ENCODE measurements around the gene TNPO2. TPM values are rescaled to one million over a fixed set of nuclear protein-coding genes. Genes with fewer than 3 reads are reported as not detected.
"Not testable (repeated sequence)": the region's sequence is repeated elsewhere in the genome, so short reads cannot be mapped to it uniquely, and the experiment has no call there.

The TNPO2 gene
- polyA plus RNA-seq, 1 donor from 2014 or later = 4.2 TPM

DNA sequence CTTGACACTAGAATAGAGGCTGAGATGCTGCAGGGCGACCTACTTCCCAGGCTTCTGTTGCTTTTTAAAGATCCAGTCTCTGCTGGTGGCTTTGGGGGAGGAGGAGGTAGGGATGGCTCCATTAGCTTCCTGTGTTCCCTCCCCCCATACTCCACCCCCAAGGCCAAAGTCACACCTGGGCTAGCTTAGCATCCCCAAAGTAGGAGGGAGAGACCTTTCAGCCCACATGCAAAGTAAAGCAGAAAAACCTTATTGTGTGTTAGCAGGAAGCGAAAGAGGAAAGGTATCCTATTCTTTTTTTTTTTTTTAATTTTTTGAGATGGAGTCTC lies 3.2 kb upstream of the TNPO2 start:
- Mint-ChIP-seq H3K4me1 (peaks cover 26 to 34% (median 31%) of the 10 kb centered on the region in 3 donors), H3K9me3 (no peaks in the 10 kb centered on the region), H3K4me3 (peak overlapping the region in 1 of 4 donors; percentile 85), H3K27ac (peak overlapping the region in 2 of 3 donors; percentile 77 to 94), H3K36me3 (peaks cover 5% of the 10 kb centered on the region), H3K27me3 (no peaks in the 10 kb centered on the region)

DNA sequence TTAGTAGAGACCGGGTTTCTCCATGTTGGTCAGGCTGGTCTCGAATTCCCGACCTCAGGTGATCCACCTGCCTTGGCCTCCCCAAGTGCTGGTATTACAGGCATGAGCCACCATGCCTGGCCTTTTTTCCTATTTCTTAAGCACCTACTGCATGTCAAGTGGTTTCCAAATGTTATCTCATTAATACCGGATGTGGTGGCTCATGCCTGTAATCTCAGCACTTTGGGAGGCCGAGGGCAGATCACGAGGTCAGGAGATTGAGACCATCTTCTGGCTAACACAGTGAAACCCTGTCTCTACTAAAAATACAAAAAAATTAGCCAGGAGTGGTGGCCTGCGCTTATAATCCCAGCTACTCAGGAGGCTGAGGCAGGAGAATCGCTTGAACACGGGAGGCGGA lies 1.9 kb upstream of the TNPO2 start:
- not testable (repeated sequence) for H3K27ac Mint-ChIP-seq, H3K36me3 Mint-ChIP-seq, H3K9me3 Mint-ChIP-seq, H3K27me3 Mint-ChIP-seq, H3K4me3 Mint-ChIP-seq
- H3K4me1 Mint-ChIP-seq = peaks cover 31 to 36% (median 32%) of the 10 kb centered on the region in 3 donors

DNA sequence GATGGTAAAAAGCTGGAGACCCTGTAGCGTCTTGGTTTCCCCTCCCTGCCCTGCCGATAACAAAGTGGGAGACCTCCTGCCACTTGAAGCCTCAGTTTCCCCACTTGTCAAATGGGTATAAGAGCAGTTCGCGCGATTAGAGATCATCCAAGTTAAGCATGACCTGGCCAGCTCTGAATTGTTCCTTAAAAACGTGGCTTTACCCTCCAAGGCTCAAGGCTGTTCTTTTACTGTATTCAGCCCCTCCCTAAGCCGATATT lies 421 bp downstream of the TNPO2 start:
- no peaks in the 10 kb centered on the region for H3K9me3 Mint-ChIP-seq
- peak overlapping the region; percentile 89 to 99 (median 98) for H3K4me3 Mint-ChIP-seq
- peak overlapping the region; percentile 96 to 99 (median 98) for H3K27ac Mint-ChIP-seq
- H3K4me1 Mint-ChIP-seq = peaks cover 25 to 28% (median 25%) of the 10 kb centered on the region in 3 donors
- no peaks in the 10 kb centered on the region for H3K27me3 Mint-ChIP-seq
- H3K36me3 Mint-ChIP-seq = peaks cover 5% of the 10 kb centered on the region

DNA sequence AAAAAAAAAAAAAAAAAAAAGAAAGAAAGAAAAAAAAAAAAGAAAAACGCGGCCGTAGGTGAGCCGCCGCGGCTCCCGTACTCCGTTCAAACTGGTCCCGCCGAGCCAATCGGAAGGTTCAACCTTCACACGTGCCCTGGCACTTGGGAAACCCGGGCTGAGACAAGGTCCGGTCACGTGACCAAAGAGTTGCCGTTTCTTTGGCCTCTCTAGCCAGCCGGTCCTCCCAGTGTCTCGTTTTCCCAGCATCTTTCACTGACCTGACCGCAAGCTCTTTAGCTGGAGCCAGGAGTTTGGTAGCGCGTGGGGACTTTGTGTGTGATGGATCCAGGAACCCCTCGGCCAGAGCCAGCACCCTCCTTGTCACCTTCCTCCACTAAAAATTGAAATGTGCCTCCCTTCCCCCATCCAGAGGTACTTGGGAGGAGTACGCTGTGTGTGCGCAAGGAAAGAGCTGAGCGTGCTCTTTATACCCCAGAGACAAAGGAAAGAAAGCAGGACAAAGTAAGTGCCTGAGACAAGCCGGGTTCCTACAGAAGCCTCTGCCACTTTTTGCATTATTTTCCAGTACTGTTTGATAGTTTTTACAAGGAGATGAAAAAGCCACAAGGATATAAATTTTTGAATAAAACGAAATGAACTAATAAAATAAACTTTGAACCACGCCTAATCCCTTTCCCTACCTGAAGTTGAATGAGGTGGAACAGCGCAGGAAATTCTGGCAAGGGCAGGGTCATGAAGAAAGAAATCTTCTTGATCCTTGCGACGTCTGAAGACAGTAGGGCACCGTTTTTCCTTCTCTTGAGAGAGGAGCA lies 959 bp downstream of the TNPO2 start:
- Mint-ChIP-seq H3K27ac (peak overlapping the region; percentile 96 to 99 (median 98)), H3K4me1 (peaks cover 25 to 28% (median 25%) of the 10 kb centered on the region in 3 donors), H3K9me3 (no peaks in the 10 kb centered on the region), H3K36me3 (peaks cover 5% of the 10 kb centered on the region), H3K27me3 (no peaks in the 10 kb centered on the region), H3K4me3 (peak overlapping the region; percentile 89 to 99 (median 98))

DNA sequence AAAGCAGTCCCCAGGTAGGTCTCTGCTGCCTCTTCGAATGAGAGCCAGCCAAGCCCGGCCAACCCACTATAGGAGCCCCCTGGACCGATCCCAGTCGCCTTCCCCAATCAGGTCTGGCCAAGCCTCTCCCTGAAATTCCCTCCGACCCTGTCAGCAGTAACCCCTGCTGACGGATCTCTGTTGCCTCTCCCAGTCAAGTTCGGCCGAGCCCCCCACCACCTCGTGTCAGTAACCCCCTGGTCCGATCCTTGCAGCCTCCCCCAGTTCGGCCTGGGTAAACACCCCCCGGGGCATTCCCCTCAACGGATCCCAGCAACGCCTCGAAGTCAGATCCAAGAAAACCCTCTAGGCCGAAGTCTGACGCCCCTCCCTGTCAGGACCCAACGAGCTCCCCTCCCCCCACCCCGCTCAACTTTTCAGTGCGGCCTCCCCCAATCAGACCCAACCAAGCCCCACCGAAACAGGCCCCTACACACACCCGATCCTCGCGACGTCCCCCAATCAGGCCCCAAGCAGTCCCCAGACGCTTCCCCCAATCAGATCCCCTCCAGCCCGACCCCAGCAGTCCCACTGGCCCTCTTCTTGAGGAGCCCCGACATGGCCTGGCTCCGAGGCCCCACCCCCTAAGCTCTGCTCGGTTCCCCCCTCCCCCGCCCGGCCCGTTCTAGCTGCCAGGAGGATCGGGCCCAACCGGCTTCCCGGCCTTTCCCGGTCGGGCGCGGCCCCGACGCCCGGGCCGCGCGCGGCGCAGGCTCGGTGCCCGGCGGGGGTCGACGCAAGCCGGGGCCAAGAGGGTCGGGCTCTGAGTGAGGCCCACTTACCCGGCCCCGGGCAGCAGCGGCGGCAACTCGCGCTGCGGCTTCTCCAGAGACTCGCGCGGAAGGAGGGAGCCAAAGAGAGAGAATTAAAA lies 1.8 kb downstream of the TNPO2 start:
- H3K4me3 Mint-ChIP-seq = peak overlapping the region; percentile 89 to 99 (median 98)
- peaks cover 5% of the 10 kb centered on the region for H3K36me3 Mint-ChIP-seq
- no peaks in the 10 kb centered on the region for H3K27me3 Mint-ChIP-seq
- H3K27ac Mint-ChIP-seq = peak overlapping the region; percentile 78 to 98 (median 96)
- no peaks in the 10 kb centered on the region for H3K9me3 Mint-ChIP-seq
- H3K4me1 Mint-ChIP-seq = peaks cover 25 to 28% (median 25%) of the 10 kb centered on the region in 3 donors

DNA sequence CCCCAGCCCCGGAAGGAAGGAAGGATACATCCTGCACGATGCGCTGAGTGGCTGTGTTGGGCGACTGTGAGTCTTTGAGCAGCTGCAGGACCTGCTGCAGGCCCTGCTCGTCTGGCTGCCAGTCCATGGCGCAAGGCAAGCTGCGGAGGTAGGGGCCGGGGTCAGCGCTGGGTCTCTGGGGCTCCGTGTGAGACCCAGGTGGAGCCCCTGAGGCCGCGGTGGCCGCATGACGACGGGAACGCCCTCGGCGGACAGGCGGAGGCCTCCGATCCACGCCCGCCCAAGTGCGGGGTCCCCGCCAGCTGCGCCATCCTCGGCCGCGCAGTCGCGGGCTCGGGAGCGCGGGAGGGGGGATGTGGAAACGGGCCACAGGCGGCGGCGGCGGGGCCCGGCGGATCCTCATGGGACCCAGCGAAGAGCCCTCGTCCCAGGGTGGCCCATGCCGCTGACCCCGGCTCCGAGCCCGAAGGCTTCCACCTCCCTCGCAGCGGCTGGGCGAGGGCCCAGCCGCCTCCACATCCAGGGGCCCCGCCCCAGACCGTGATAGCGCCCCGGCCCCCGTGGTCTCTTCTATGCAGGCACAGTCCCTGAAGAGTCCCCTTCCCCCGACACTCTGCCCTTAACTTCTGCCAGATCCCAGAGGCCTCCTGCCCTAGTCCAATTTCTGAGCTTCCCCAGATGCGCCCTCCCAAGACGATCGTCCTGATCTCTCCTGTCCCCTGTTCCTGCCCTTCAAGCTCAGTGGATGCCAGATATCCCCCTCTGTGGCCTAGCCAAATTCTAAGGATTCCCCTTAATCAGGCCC lies 2.7 kb downstream of the TNPO2 start:
- peaks cover 3% of the 10 kb centered on the region for H3K36me3 Mint-ChIP-seq
- no peaks in the 10 kb centered on the region for H3K9me3 Mint-ChIP-seq

DNA sequence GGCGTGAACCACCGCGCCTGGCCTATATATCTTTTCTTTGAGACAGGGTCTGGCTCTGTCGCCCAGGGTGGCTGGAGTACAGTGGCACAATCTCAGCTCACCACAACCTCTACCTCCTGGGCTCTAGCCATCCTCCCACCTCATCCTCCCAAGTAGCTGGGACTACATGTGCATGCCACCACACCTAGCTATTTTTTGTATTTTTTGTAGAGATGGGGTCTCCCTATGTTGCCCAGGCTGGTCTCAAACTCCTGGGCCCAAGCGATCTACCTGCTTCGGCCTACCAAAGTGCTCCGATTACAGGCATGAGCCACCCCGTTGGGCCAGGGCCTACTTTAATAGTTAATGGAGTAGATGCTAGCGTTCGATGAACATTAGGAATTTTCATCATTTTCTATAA lies 3.4 kb downstream of the TNPO2 start:
- Mint-ChIP-seq H3K4me1 (peaks cover 23 to 27% (median 25%) of the 10 kb centered on the region in 3 donors), H3K36me3 (peaks cover 3% of the 10 kb centered on the region), H3K27me3 (no peaks in the 10 kb centered on the region), H3K27ac (peak overlapping the region in 2 of 3 donors; percentile 1 to 92), H3K9me3 (no peaks in the 10 kb centered on the region), H3K4me3 (peak overlapping the region; percentile 63 to 92 (median 78))

More for the DNA sequence above, 2.7 kb downstream of the TNPO2 start:
- Mint-ChIP-seq H3K4me3 (peak overlapping the region; percentile 83 to 98 (median 94)), H3K27ac (peak overlapping the region; percentile 55 to 98 (median 92)), H3K4me1 (peaks cover 23 to 27% (median 25%) of the 10 kb centered on the region in 3 donors), H3K27me3 (no peaks in the 10 kb centered on the region)

DNA sequence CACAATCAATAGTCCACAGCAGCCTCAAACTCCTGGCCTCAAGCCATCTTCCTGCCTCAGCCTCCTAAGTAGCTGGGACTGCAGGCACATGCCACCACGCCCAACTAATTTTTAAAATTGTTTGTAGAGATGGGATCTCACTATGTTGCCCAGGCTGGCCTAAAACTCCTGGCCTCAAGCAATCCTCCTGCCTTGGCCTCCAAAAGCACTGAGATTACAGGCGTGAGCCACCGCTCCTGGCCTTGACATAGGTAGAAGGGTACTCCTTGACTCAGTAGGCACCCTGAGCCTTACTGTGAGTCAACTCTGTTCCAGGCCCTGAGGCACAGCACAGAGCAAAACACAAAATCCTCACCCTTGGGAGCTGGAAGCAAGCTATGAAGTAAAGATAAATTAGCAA lies 7.8 kb downstream of the TNPO2 start:
- no peaks in the 10 kb centered on the region for H3K27me3 Mint-ChIP-seq
- H3K4me1 Mint-ChIP-seq = peaks cover 4 to 9% (median 5%) of the 10 kb centered on the region in 3 donors
- no peaks in the 10 kb centered on the region for H3K9me3 Mint-ChIP-seq
- H3K4me3 Mint-ChIP-seq = no peak overlapping the region
- no peaks in the 10 kb centered on the region for H3K36me3 Mint-ChIP-seq
- H3K27ac Mint-ChIP-seq = peak overlapping the region in 1 of 3 donors; percentile 42

DNA sequence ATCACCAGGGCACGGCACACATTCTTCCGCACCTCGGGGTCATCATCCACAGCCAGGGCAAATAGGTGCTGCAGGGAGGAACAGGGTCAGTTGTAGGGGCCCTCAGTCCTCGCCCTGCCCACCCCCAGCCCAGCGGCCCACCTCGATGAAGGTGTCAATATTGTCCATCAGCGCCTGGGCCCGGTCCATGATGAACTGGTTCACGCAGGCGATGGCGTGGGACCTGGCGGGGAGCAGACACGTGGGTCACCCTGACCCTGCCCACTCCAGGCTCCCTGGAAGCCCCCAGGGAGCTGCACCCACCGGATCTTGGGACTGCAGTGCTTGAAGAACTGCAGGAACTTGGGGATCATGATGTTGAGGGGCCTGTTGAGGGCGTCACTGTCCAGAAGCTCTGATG lies 8.6 kb downstream of the TNPO2 start:
- H3K4me3 Mint-ChIP-seq = no peak overlapping the region
- H3K9me3 Mint-ChIP-seq = no peaks in the 10 kb centered on the region
- H3K27ac Mint-ChIP-seq = no peak overlapping the region
- H3K4me1 Mint-ChIP-seq = peaks cover 0 to 4% (median 4%) of the 10 kb centered on the region in 3 donors
- H3K27me3 Mint-ChIP-seq = no peaks in the 10 kb centered on the region
- no peaks in the 10 kb centered on the region for H3K36me3 Mint-ChIP-seq

DNA sequence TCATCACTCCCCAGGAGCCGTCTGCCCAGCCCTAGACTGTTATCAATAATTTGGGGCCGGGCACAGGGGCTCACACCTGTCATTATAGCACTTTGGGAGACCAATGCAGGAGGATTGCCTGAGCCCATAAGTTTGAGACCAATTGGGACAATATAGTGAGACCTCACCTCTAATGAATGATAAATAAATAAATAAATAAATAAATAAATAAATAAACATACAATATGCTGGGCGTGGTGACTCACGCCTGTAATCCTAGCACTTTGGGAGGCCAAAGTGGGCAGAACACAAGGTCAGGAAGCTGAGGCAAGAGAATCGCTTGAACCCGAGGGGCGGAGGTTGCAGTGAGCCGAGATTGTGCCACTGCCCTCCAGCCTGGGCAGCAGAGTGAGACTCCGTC lies 10.4 kb downstream of the TNPO2 start:
- not testable (repeated sequence) for H3K27me3 Mint-ChIP-seq, H3K4me1 Mint-ChIP-seq, H3K27ac Mint-ChIP-seq, H3K36me3 Mint-ChIP-seq, H3K9me3 Mint-ChIP-seq, H3K4me3 Mint-ChIP-seq

DNA sequence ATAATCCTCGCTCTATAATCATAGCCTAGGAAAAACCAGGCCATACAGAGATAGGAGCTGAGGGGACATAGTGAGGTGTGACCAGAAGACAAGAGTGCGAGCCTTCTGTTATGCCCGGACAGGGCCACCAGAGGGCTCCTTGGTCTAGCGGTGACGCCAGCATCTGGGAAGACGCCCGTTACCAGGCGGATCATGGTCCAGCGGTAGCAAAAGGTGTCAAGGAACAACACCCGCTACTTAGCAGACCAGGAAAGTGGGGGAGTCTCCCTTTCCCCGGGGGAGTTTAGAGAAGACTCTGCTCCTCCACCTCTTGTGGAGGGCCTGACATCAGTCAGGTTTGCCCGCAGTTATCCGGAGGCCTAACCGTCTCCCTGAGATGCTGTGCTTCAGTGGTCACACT lies 11.7 kb downstream of the TNPO2 start:
- H3K27ac Mint-ChIP-seq, H3K9me3 Mint-ChIP-seq, H3K27me3 Mint-ChIP-seq, H3K4me1 Mint-ChIP-seq, H3K4me3 Mint-ChIP-seq, H3K36me3 Mint-ChIP-seq: not testable (repeated sequence)

DNA sequence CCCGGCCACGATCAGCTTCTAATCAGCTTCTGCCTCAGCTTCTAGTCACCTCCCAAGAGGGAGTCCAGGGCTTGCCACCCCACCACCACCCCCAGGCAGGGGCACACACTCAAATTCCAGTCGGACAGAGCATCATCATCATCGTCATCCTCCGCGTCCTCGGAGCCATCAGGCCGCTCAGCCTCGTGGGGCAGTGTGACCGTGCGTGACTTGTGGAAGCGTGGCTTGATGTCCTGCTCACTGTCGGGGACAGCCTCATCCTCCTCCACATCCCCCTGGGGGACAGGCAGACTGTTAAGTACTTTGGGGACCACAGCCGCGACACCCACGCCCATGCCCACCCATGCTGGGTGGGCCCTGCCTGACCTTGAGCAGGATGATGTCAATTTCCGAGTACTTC lies 12.5 kb downstream of the TNPO2 start:
- H3K4me3 Mint-ChIP-seq = no peak overlapping the region
- H3K36me3 Mint-ChIP-seq = no peaks in the 10 kb centered on the region
- no peaks in the 10 kb centered on the region for H3K27me3 Mint-ChIP-seq
- H3K4me1 Mint-ChIP-seq = no peaks in the 10 kb centered on the region
- H3K9me3 Mint-ChIP-seq = no peaks in the 10 kb centered on the region
- H3K27ac Mint-ChIP-seq = no peak overlapping the region

DNA sequence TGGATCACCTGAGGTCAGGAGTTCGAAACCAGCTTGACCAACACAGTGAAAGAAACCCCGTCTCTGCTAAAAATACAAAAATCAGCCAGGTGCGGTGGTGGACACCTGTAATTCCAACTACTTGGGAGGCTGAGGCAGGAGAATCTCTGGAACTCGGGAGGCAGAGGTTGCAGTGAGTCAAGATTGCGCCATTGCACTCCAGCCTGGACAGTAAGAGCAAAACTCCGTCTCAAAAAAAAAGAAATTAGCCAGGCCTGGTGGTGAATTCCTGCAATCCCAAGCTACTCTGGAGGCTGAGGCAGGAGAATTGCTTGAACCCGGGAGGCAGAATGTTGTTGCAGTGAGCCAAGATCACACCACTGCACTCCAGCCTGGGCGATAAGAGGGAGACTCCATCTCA lies 15.1 kb downstream of the TNPO2 start:
- Mint-ChIP-seq H3K4me1 (no peaks in the 10 kb centered on the region), H3K4me3 (peak overlapping the region in 1 of 4 donors; percentile 21), H3K27me3 (no peaks in the 10 kb centered on the region), H3K9me3 (no peaks in the 10 kb centered on the region), H3K36me3 (no peaks in the 10 kb centered on the region), H3K27ac (no peak overlapping the region)

DNA sequence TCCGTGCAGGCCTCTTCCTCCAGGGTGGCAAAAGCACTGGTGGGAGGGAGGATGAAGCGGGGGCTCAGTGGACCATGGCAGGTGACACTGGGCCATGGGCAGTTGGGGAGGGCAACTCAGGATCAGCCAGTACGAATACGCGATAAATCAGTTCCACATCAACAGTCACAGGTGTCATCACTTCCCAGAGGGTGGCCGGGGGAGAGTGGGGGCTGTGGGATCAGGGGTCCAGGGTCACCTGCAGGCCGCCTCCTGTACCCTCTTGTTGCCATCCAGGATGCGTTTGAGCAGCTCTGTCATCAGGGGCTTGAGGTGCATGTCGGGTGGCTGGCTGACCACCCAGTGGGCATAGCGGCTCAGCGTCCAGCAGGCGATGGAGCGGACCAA lies 17.4 kb downstream of the TNPO2 start:
- Mint-ChIP-seq H3K36me3 (peaks cover 2% of the 10 kb centered on the region), H3K27ac (no peak overlapping the region), H3K4me1 (no peaks in the 10 kb centered on the region), H3K27me3 (no peaks in the 10 kb centered on the region), H3K4me3 (no peak overlapping the region), H3K9me3 (no peaks in the 10 kb centered on the region)

All from IgD-negative memory B cell (primary cell).